Panc1 (cell line): ENCODE results near the gene RAB28.

Source experiments
- POLR2AphosphoS5 ChIP-seq: IDR thresholded peaks from 2 replicates; pipeline ENCODE4 v1.6.1; 2012; ENCODE audit warnings: mild to moderate bottlenecking, low read depth, low read length, moderate library complexity
- TCF7L2 ChIP-seq: IDR thresholded peaks from 2 replicates; pipeline ENCODE4 v1.6.1; 2011; ENCODE audit warnings: mild to moderate bottlenecking, low read depth, low read length, inconsistent platforms
- TF ChIP-seq, protein P1 (sequence below): fragments of 450-650 bp; IDR thresholded peaks from 2 replicates; pipeline ENCODE4 v1.5.1; 2017; ENCODE audit warnings: mild to moderate bottlenecking
- TF ChIP-seq, protein P2 (sequence below), 2 experiments: IDR thresholded peaks; 2 replicates each; pipeline ENCODE4 v1.6.1; 2011 to 2012; ENCODE audit warnings: low read depth in 2 of 2, control low read depth in 1 of 2, low read length in 1 of 2, mild to moderate bottlenecking in 1 of 2, moderate library complexity in 1 of 2; ENCODE audit not compliant: insufficient read depth in 1 of 2

GRCh38 chr4:13471400-13471799 lies 12.7 kb downstream of the RAB28 start:
- TF ChIP-seq, protein P1, sequence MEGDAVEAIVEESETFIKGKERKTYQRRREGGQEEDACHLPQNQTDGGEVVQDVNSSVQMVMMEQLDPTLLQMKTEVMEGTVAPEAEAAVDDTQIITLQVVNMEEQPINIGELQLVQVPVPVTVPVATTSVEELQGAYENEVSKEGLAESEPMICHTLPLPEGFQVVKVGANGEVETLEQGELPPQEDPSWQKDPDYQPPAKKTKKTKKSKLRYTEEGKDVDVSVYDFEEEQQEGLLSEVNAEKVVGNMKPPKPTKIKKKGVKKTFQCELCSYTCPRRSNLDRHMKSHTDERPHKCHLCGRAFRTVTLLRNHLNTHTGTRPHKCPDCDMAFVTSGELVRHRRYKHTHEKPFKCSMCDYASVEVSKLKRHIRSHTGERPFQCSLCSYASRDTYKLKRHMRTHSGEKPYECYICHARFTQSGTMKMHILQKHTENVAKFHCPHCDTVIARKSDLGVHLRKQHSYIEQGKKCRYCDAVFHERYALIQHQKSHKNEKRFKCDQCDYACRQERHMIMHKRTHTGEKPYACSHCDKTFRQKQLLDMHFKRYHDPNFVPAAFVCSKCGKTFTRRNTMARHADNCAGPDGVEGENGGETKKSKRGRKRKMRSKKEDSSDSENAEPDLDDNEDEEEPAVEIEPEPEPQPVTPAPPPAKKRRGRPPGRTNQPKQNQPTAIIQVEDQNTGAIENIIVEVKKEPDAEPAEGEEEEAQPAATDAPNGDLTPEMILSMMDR, result no peak
- no peak for TF ChIP-seq TCF7L2
- TF ChIP-seq POLR2AphosphoS5, result no peak
- TF ChIP-seq, protein P2, sequence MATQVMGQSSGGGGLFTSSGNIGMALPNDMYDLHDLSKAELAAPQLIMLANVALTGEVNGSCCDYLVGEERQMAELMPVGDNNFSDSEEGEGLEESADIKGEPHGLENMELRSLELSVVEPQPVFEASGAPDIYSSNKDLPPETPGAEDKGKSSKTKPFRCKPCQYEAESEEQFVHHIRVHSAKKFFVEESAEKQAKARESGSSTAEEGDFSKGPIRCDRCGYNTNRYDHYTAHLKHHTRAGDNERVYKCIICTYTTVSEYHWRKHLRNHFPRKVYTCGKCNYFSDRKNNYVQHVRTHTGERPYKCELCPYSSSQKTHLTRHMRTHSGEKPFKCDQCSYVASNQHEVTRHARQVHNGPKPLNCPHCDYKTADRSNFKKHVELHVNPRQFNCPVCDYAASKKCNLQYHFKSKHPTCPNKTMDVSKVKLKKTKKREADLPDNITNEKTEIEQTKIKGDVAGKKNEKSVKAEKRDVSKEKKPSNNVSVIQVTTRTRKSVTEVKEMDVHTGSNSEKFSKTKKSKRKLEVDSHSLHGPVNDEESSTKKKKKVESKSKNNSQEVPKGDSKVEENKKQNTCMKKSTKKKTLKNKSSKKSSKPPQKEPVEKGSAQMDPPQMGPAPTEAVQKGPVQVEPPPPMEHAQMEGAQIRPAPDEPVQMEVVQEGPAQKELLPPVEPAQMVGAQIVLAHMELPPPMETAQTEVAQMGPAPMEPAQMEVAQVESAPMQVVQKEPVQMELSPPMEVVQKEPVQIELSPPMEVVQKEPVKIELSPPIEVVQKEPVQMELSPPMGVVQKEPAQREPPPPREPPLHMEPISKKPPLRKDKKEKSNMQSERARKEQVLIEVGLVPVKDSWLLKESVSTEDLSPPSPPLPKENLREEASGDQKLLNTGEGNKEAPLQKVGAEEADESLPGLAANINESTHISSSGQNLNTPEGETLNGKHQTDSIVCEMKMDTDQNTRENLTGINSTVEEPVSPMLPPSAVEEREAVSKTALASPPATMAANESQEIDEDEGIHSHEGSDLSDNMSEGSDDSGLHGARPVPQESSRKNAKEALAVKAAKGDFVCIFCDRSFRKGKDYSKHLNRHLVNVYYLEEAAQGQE (IDR thresholded peaks at IDR 0.05; ENCODE audit: insufficient read depth in 1 of 2, low read depth in 2 of 2, low read length in 1 of 2), result no peak
